OCI-LY7 (cell line): ENCODE measurements around the gene CREB3L1. TPM values are rescaled to one million over a fixed set of nuclear protein-coding genes. Genes with fewer than 3 reads are reported as not detected.

Experiments used
- BruUV-seq: library from RNA; stranded (reverse); fragments of 400-500 nt; replicated peaks from 2 replicates; lab custom pipeline; 2021; lab: Mats Ljungman, UMichigan
- CTCF ChIA-PET: fragments of 300-600 bp; sonication (Branson Sonifier 250); formaldehyde crosslinking; loops from one replicate; lab custom pipeline; 2022; ENCODE audit warnings: antibody characterized with exemption; ENCODE audit not compliant: unreplicated experiment; lab: Charles Lee
- POLR2A ChIA-PET: fragments of 300-600 bp; sonication (Branson Sonifier 250); formaldehyde crosslinking; loops from one replicate; lab custom pipeline; 2022; ENCODE audit warnings: antibody characterized with exemption; lab: Charles Lee
- DNase-seq: peaks from one replicate; pipeline ENCODE4 v3.0.0-alpha.2; 2015; ENCODE audit warnings: low spot score
- H2AFZ ChIP-seq: fragments of 200-600 bp; sonication (generic), shearing (Covaris generic); 2 replicates; pipeline ENCODE4 v1.6.1; 2014; ENCODE audit warnings: mild to moderate bottlenecking, antibody characterized with exemption, low read length, moderate library complexity
- H3K27ac ChIP-seq: fragments of 200-600 bp; sonication (generic); 2 replicates; pipeline ENCODE4 v1.5.1; 2014; ENCODE audit warnings: mixed run types, low read depth, mild to moderate bottlenecking, moderate library complexity, low read length, inconsistent platforms; ENCODE audit not compliant: poor library complexity, severe bottlenecking
- H3K36me3 ChIP-seq: fragments of 200-600 bp; sonication (generic); 2 replicates; pipeline ENCODE4 v1.6.1; 2014; ENCODE audit warnings: mild to moderate bottlenecking, antibody characterized with exemption, low read length, moderate library complexity, mixed read lengths; ENCODE audit not compliant: insufficient read depth
- H3K4me1 ChIP-seq: fragments of 200-600 bp; sonication (generic); 2 replicates; pipeline ENCODE4 v1.5.1; 2014; ENCODE audit warnings: mild to moderate bottlenecking, low read length; ENCODE audit not compliant: insufficient read depth, poor library complexity, severe bottlenecking
- H3K4me2 ChIP-seq: fragments of 200-600 bp; sonication (generic); 2 replicates; pipeline ENCODE4 v1.6.1; 2014; ENCODE audit warnings: mild to moderate bottlenecking, low read length
- H3K4me3 ChIP-seq: fragments of 200-600 bp; sonication (generic); 2 replicates; pipeline ENCODE4 v1.5.1; 2014; ENCODE audit warnings: mild to moderate bottlenecking, low read depth, low read length; ENCODE audit not compliant: poor library complexity, severe bottlenecking
- H3K79me2 ChIP-seq: fragments of 200-600 bp; sonication (generic); 2 replicates; pipeline ENCODE4 v1.6.1; 2016; ENCODE audit warnings: low read depth, mild to moderate bottlenecking, low read length, moderate library complexity, mixed read lengths; ENCODE audit not compliant: insufficient read depth
- H3K9me2 ChIP-seq: fragments of 200-600 bp; sonication (generic); 2 replicates; pipeline ENCODE4 v1.6.1; 2016; ENCODE audit warnings: mild to moderate bottlenecking, low read length, mixed read lengths; ENCODE audit not compliant: insufficient read depth
- H3K9me3 ChIP-seq: fragments of 200-600 bp; sonication (generic); 2 replicates; pipeline ENCODE4 v1.6.1; 2014; ENCODE audit warnings: mild to moderate bottlenecking, mixed run types, low read length, mixed read lengths
- H4K20me1 ChIP-seq: fragments of 200-600 bp; sonication (generic); 2 replicates; pipeline ENCODE4 v1.6.1; 2014; ENCODE audit warnings: mild to moderate bottlenecking, antibody characterized with exemption, low read length, moderate library complexity, mixed read lengths; ENCODE audit not compliant: insufficient read depth
- EZH2phosphoT487 ChIP-seq: fragments of 200-600 bp; sonication (generic); IDR thresholded peaks from 2 replicates; pipeline ENCODE4 v1.6.1; 2018; ENCODE audit warnings: low read depth, borderline replicate concordance, mild to moderate bottlenecking, mixed run types, antibody characterized with exemption, low read length, moderate library complexity, mixed read lengths
- intact Hi-C: fragments of 100-400 bp; cut with micrococcal nuclease; formaldehyde crosslinking; loops from one replicate; pipeline ENCODE4 v1.10.0; 2022; ENCODE audit not compliant: unreplicated experiment
- total RNA-seq, 2 experiments: library from RNA; depleted of rRNA in 1 of 2; stranded (reverse); fragments of >200 nt in 1 of 2; shearing (Covaris generic) in 1 of 2; gene quantifications; 2 replicates each; pipeline ENCODE4 v1.2.3, GENCODE V29; 2014 to 2022
- TF ChIP-seq, protein P1 (sequence below): fragments of 200-600 bp; sonication (generic); conservative IDR thresholded peaks from 2 replicates; pipeline ENCODE4 v1.5.1; 2014; ENCODE audit warnings: mild to moderate bottlenecking, antibody characterized with exemption, low read length, moderate library complexity, mixed read lengths

Gene CREB3L1
- total RNA-seq, 2 experiments from 2014 or later = 0.17 TPM; not detected in 1

DNA sequence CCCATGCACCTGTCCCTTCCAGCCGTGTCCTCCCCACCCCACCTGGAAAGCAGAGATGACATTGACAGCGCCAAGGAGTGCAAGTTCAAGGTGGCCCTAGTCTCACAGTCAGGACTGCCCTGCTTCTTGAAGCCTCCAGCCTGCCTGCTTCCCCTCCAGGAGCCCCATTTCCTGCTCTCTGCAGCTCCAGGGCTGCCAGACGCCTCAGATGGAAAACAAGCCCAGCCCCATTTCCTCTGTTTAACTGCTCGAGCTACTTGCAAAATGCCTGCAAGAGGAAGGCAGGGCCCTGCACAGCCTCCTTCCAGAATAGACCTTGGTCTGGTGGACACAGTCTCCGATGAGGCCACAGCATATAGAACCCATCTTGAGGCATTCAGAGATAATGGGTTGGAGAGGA is 64.8 kb downstream of the CREB3L1 start:
- peaks cover 27% of the 10 kb centered on the region for H3K4me1 ChIP-seq
- ChIA-PET POLR2A (interaction anchor here (1.8 to 2.5 kb wide), 2 partner anchors 19 to 24 kb away, joined by 5 to 13 read pairs; no protein-coding TSS in a partner anchor), CTCF (no interaction called here)
- no peak overlapping the region for H3K4me3 ChIP-seq
- no peaks in the 10 kb centered on the region for H3K9me2 ChIP-seq
- H3K27ac ChIP-seq = no peak overlapping the region
- H4K20me1 ChIP-seq = no peaks in the 10 kb centered on the region
- H3K36me3 ChIP-seq = no peaks in the 10 kb centered on the region
- intact Hi-C loops = no loop called here
- no peaks in the 10 kb centered on the region for H3K9me3 ChIP-seq
- no peak overlapping the region for H2AFZ ChIP-seq
- peak overlapping the region; percentile 9; the same call in 1 of the 2 replicates for H3K4me2 ChIP-seq
- peak; percentile 32 for DNase-seq
- TF ChIP-seq, protein P1, sequence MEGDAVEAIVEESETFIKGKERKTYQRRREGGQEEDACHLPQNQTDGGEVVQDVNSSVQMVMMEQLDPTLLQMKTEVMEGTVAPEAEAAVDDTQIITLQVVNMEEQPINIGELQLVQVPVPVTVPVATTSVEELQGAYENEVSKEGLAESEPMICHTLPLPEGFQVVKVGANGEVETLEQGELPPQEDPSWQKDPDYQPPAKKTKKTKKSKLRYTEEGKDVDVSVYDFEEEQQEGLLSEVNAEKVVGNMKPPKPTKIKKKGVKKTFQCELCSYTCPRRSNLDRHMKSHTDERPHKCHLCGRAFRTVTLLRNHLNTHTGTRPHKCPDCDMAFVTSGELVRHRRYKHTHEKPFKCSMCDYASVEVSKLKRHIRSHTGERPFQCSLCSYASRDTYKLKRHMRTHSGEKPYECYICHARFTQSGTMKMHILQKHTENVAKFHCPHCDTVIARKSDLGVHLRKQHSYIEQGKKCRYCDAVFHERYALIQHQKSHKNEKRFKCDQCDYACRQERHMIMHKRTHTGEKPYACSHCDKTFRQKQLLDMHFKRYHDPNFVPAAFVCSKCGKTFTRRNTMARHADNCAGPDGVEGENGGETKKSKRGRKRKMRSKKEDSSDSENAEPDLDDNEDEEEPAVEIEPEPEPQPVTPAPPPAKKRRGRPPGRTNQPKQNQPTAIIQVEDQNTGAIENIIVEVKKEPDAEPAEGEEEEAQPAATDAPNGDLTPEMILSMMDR = no peak
- no peak for TF ChIP-seq EZH2phosphoT487
- BruUV-seq = no TSS peak
- no peaks in the 10 kb centered on the region for H3K79me2 ChIP-seq

DNA sequence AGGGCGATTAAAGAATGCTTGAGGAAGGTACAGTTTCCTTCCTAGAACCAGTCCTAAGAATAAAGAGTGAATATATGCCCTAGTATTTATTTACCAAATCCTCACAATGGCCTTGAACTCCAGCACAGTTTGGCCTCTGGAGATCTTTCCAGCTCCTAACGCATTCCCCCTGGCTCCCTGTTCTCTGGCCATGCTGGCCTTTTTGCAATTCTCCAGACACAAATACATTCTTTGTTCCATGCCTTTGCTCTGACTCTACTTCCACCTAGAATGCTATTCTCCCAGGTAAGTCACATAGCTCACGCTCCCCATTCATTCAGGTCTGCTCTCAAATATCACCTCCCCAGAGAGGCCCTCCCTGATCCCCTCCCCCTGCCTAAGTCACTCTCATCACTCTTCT is 66.1 kb downstream of the CREB3L1 start:
- H3K36me3 ChIP-seq = peaks cover 3% of the 10 kb centered on the region; the same call in 1 of the 2 replicates
- H3K79me2 ChIP-seq = peaks cover 10% of the 10 kb centered on the region
- POLR2A ChIA-PET = interaction anchor here (1.0 to 2.5 kb wide), 3 partner anchors 17 to 31 kb away, joined by 3 to 13 read pairs (median 3); no protein-coding TSS in a partner anchor
- intact Hi-C loops = no loop called here
- no peak overlapping the region for H3K27ac ChIP-seq
- H4K20me1 ChIP-seq = no peaks in the 10 kb centered on the region; the same call in 1 of the 2 replicates
- TF ChIP-seq, protein P1 = no peak
- TF ChIP-seq EZH2phosphoT487 = no peak
- BruUV-seq = no TSS peak
- DNase-seq = no peak
- no peak overlapping the region for H3K4me2 ChIP-seq
- CTCF ChIA-PET = no interaction called here
- no peaks in the 10 kb centered on the region for H3K9me3 ChIP-seq
- no peak overlapping the region for H3K4me3 ChIP-seq
- H3K9me2 ChIP-seq = no peaks in the 10 kb centered on the region
- H3K4me1 ChIP-seq = peaks cover 30% of the 10 kb centered on the region
- no peak overlapping the region for H2AFZ ChIP-seq

DNA sequence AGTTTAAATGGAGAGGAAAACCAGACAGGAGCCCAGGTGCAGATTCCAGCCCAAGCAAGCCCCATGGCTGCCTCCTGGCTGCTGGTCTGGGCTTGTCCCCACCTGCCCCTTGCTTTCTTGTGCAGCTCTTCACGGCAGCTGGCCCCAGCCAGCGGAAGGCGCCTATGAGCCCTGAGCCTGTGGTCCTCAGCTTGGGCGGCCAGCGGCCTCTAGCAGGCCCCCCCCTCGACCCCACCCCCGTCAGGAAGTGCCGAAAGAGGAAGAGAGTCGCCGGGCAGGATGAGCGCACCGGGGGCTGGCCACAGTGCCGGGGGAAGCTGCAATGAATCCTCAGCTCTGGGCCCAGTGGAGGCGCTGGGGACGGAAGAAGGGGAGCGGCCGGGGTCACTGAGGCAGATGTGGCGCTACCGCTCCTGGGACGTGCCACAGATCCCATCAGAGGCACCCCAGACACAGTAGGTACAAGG is 67.7 kb downstream of the CREB3L1 start:
- Histone ChIP-seq H4K20me1 (peaks cover 8% of the 10 kb centered on the region; the same call in 1 of the 2 replicates), H3K4me1 (peaks cover 46% of the 10 kb centered on the region), H3K79me2 (peaks cover 25% of the 10 kb centered on the region), H3K9me3 (no peaks in the 10 kb centered on the region), H3K27ac (no peak overlapping the region), H3K4me3 (peak overlapping the region; percentile 19), H3K9me2 (no peaks in the 10 kb centered on the region), H3K36me3 (peaks cover 7% of the 10 kb centered on the region; the same call in 1 of the 2 replicates), H3K4me2 (peak overlapping the region; percentile 36), H2AFZ (peak overlapping the region; percentile 11; the same call in 1 of the 2 replicates)
- ChIA-PET CTCF (interaction anchor here (2.3 kb wide), 1 partner anchor 27 kb away, joined by 8 read pairs; no protein-coding TSS in a partner anchor), POLR2A (interaction anchor here (0.6 to 1.0 kb wide), 3 partner anchors 81 to 231 kb away, joined by 3 to 4 read pairs (median 3); no protein-coding TSS in a partner anchor)
- DNase-seq = peak; percentile 36
- intact Hi-C loops = no loop called here
- TF ChIP-seq, protein P1 = no peak
- no peak for TF ChIP-seq EZH2phosphoT487
- BruUV-seq = no TSS peak
